ENCODE measurements around the gene KCNT2.

DNA sequence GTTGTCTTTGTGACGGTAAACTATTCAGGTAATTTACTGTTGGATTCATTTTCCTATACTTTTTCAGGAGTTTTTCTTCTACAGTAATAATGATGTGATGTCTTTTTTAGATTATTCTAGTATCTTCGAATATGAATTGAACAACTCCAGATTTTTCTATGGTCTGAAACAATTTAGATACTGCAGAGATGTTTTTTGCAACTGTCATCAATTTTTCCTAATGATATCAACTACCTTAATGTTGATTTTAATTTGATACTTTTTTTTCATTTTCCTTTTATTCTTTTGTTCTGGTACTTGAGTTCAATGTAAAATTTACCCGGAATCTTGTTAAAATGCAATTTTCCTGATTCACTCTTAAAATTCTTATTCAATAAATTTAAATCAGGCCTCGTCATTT lies 110.4 kb downstream of the KCNT2 start:
- TF ChIP-seq CTCF (IDR thresholded peaks at IDR 0.05; ENCODE audit: low read depth, low read length) (no peak), EZH2phosphoT487 (IDR thresholded peaks at IDR 0.05; ENCODE audit: low read depth) (no peak)

Measured in OCI-LY3 (cell line).